ENCODE measurements around the gene ADAMTS2.

The ADAMTS2 gene

DNA sequence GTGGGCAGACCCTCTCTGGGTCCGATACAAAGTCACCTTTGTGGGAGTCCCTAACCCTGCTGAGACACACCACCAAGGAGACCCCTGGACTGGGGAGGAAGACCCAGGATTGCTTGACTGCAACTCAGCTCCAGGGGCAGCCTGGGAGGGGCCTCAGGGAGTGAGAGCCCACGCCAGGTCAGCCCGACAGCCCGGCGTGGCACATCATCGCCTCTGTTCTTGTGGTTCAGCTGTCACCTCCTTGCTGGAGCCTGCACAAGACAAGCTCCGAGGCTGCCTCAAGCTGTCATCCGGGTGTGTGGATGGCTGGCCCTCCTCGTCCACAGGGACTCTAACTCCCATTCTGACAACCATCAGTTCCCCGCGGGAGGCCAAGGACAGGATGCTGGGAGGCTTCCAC lies 151.5 kb downstream of the ADAMTS2 start:
- Histone ChIP-seq H3K4me1 (ENCODE audit: insufficient read depth, low read length) (no peaks in the 10 kb centered on the region), H3K36me3 (ENCODE audit: insufficient read depth, low read length) (no peaks in the 10 kb centered on the region), H4K20me1 (ENCODE audit: insufficient read depth, low read length) (no peaks in the 10 kb centered on the region; the same call in 1 of the 2 replicates), H3K9ac (ENCODE audit: low read depth, low read length) (no peak overlapping the region), H3K27me3 (ENCODE audit: insufficient read depth, low read length, poor library complexity) (no peaks in the 10 kb centered on the region), H3K79me2 (ENCODE audit: insufficient read depth, low read length) (no peaks in the 10 kb centered on the region), H3K4me2 (ENCODE audit: insufficient read depth, low read length) (no peak overlapping the region), H3K9me3 (ENCODE audit: insufficient read depth, low read length, severe bottlenecking) (no peaks in the 10 kb centered on the region), H3K4me3 (ENCODE audit: low read depth in 1 of 2, low read length in 2 of 2) (no peak overlapping the region), H3K27ac (ENCODE audit: low read length) (no peak overlapping the region), H2AFZ (ENCODE audit: low read depth, low read length) (no peak overlapping the region)
- TF ChIP-seq, protein P1, sequence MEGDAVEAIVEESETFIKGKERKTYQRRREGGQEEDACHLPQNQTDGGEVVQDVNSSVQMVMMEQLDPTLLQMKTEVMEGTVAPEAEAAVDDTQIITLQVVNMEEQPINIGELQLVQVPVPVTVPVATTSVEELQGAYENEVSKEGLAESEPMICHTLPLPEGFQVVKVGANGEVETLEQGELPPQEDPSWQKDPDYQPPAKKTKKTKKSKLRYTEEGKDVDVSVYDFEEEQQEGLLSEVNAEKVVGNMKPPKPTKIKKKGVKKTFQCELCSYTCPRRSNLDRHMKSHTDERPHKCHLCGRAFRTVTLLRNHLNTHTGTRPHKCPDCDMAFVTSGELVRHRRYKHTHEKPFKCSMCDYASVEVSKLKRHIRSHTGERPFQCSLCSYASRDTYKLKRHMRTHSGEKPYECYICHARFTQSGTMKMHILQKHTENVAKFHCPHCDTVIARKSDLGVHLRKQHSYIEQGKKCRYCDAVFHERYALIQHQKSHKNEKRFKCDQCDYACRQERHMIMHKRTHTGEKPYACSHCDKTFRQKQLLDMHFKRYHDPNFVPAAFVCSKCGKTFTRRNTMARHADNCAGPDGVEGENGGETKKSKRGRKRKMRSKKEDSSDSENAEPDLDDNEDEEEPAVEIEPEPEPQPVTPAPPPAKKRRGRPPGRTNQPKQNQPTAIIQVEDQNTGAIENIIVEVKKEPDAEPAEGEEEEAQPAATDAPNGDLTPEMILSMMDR (IDR thresholded peaks at IDR 0.05; ENCODE audit: borderline replicate concordance, extremely low read depth, low read length, poor library complexity, severe bottlenecking): no peak
- TF ChIP-seq EZH2 (IDR thresholded peaks at IDR 0.05; ENCODE audit: borderline replicate concordance, low read depth, low read length, severe bottlenecking): no peak
- DNase-seq (no peak), ATAC-seq (ENCODE audit: insufficient read depth, low read depth) (no peak)

DNA sequence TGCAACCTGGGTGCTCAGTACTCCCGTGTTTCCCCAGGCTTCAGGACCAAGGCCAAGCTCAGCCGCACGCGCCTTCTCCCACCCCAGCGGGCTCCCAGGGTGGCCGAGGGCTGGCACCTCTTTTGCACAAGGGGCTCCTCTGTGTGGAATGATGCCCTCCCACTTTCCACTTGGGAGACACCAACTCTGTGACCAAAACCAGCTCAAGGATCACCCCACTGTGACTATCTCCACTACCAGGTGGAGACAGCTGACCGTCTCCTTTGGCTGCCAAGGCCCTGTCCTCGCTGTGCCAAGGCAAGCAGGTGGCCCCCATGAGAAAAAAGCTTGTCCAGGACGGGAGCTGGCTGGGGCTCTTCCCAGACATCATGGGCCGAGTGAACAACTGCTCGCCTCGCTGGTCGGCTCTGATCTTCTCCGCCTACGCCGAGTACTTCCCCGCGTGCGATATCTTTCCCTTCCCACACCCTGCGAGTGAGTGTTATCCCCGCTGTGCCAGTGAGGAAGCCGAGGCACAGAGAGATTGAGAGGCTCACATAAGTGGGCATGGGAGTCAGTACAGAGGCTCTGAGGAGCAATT lies 152.3 kb downstream of the ADAMTS2 start:
- Histone ChIP-seq H3K27ac (ENCODE audit: low read length) (no peak overlapping the region), H3K36me3 (ENCODE audit: insufficient read depth, low read length) (no peaks in the 10 kb centered on the region)

DNA sequence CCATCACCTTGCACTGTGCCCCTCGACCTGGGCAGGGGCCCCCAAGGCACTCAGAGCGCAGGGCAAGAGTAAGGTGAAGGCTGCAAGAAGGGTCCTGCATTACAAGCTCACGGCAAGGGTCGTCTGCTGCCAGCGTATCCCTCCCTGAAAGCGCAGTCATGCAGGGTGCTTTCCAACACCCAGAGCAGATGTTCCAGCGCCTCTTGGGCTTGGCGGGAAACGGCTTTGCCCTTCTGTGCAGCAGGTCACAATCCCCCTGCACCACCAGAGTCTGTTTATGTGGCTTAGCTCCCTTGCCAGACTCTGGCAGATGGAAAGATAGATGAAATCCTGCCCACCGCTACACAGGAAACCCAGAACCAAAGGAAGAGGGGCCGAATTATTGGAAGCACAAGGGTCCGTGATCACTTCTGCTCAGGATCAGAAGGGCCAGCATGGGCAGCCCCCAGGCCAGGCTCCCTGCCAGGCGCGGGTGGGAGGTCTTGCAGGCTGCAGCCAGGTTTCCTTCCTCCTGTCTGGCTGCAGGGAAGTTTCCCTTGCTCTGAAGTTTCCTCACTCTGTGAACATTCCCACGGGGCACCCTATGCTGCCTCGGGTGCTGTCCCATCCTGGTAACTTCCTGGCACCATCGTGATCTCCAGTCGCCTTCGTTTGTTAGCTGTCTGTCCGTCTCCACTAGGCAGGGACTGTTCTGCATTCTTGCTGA lies 152.9 kb downstream of the ADAMTS2 start:
- H3K9ac ChIP-seq (ENCODE audit: low read depth, low read length): no peak overlapping the region
- H3K36me3 ChIP-seq (ENCODE audit: insufficient read depth, low read length): no peaks in the 10 kb centered on the region
- no peaks in the 10 kb centered on the region for H3K4me1 ChIP-seq (ENCODE audit: insufficient read depth, low read length)
- ATAC-seq (ENCODE audit: insufficient read depth, low read depth): no peak
- no peaks in the 10 kb centered on the region for H3K79me2 ChIP-seq (ENCODE audit: insufficient read depth, low read length)
- H4K20me1 ChIP-seq (ENCODE audit: insufficient read depth, low read length): no peaks in the 10 kb centered on the region; the same call in 1 of the 2 replicates
- no peaks in the 10 kb centered on the region for H3K27me3 ChIP-seq (ENCODE audit: insufficient read depth, low read length, poor library complexity)
- H3K27ac ChIP-seq (ENCODE audit: low read length): no peak overlapping the region
- no peak overlapping the region for H3K4me2 ChIP-seq (ENCODE audit: insufficient read depth, low read length)
- H3K9me3 ChIP-seq (ENCODE audit: insufficient read depth, low read length, severe bottlenecking): no peaks in the 10 kb centered on the region
- no peak for DNase-seq
- TF ChIP-seq, protein P1 (IDR thresholded peaks at IDR 0.05; ENCODE audit: borderline replicate concordance, extremely low read depth, low read length, poor library complexity, severe bottlenecking): no peak
- TF ChIP-seq EZH2 (IDR thresholded peaks at IDR 0.05; ENCODE audit: borderline replicate concordance, low read depth, low read length, severe bottlenecking): no peak
- H2AFZ ChIP-seq (ENCODE audit: low read depth, low read length): no peak overlapping the region
- no peak overlapping the region for H3K4me3 ChIP-seq (ENCODE audit: low read depth in 1 of 2, low read length in 2 of 2)

More for the DNA sequence above, 152.3 kb downstream of the ADAMTS2 start:
- ATAC-seq (ENCODE audit: insufficient read depth, low read depth) (no peak), DNase-seq (no peak)
- Histone ChIP-seq H2AFZ (ENCODE audit: low read depth, low read length) (no peak overlapping the region), H3K4me2 (ENCODE audit: insufficient read depth, low read length) (no peak overlapping the region), H3K27me3 (ENCODE audit: insufficient read depth, low read length, poor library complexity) (no peaks in the 10 kb centered on the region), H3K9me3 (ENCODE audit: insufficient read depth, low read length, severe bottlenecking) (no peaks in the 10 kb centered on the region), H3K79me2 (ENCODE audit: insufficient read depth, low read length) (no peaks in the 10 kb centered on the region), H3K4me1 (ENCODE audit: insufficient read depth, low read length) (no peaks in the 10 kb centered on the region), H3K4me3 (ENCODE audit: low read depth in 1 of 2, low read length in 2 of 2) (no peak overlapping the region), H3K9ac (ENCODE audit: low read depth, low read length) (no peak overlapping the region), H4K20me1 (ENCODE audit: insufficient read depth, low read length) (no peaks in the 10 kb centered on the region; the same call in 1 of the 2 replicates)
- TF ChIP-seq EZH2 (IDR thresholded peaks at IDR 0.05; ENCODE audit: borderline replicate concordance, low read depth, low read length, severe bottlenecking): no peak
- TF ChIP-seq, protein P1 (IDR thresholded peaks at IDR 0.05; ENCODE audit: borderline replicate concordance, extremely low read depth, low read length, poor library complexity, severe bottlenecking): no peak

Data from DND-41 (cell line).